B cell (primary cell): ENCODE data around the gene DAZAP1. TPM values are rescaled to one million over a fixed set of nuclear protein-coding genes. Genes with fewer than 3 reads are reported as not detected.

Source experiments
- ATAC-seq: fragments of 200-7000 bp; cut with Tn5 transposase; one replicate; pipeline ENCODE4 v1.10.0; 2021; ENCODE audit warnings: low read depth, mild to moderate bottlenecking, moderate number of reproducible peaks, moderate library complexity
- CTCF ChIA-PET: fragments of 350-600 bp; sonication (Branson Sonifier 250); formaldehyde crosslinking; loops from one replicate; lab custom pipeline; 2021; ENCODE audit warnings: antibody characterized with exemption, inconsistent platforms; lab: Charles Lee
- POLR2A ChIA-PET: fragments of 350-600 bp; sonication (Branson Sonifier 250); formaldehyde crosslinking; loops from one replicate; lab custom pipeline; 2021; ENCODE audit warnings: antibody characterized with exemption; lab: Charles Lee
- DNase-seq: peaks from one replicate; pipeline ENCODE4 v3.0.0; 2013
- H2AFZ ChIP-seq: 2 replicates; pipeline ENCODE4 v1.6.1; 2012; ENCODE audit warnings: mild to moderate bottlenecking, low read depth, low read length; ENCODE audit not compliant: insufficient read depth, poor library complexity, severe bottlenecking
- H3K27ac ChIP-seq, 2 donors: 1 replicate in 1 of 2; 2 replicates in 1 of 2; pipeline ENCODE4 v1.5.1; 2012 to 2013; ENCODE audit warnings: low read length in 2 of 2, mild to moderate bottlenecking in 2 of 2, moderate library complexity in 1 of 2
- H3K27me3 ChIP-seq, 4 experiments: fragments of 200-600 bp in 1 of 4; sonication (generic) in 1 of 4; replicated peaks in 1 of 4; 1 replicate in 2 of 4; 2 replicates in 2 of 4; pipeline versions ENCODE4 v1.6.1 to v1.7.0; 2013 to 2016; ENCODE audit warnings: low read length in 3 of 4, mild to moderate bottlenecking in 2 of 4, mixed read lengths in 1 of 4, moderate library complexity in 1 of 4; ENCODE audit not compliant: insufficient read depth in 4 of 4, control insufficient read depth in 3 of 4; ENCODE audit errors: control extremely low read depth in 1 of 4
- H3K36me3 ChIP-seq, 2 experiments: replicated peaks in 1 of 2; 1 replicate in 1 of 2; 2 replicates in 1 of 2; pipeline versions ENCODE4 v1.6.1 to v1.7.1; 2013; ENCODE audit warnings: low read length in 1 of 2; ENCODE audit not compliant: insufficient read depth in 2 of 2, control insufficient read depth in 1 of 2; ENCODE audit errors: control extremely low read depth in 1 of 2, extremely low read depth in 1 of 2
- H3K4me1 ChIP-seq, 2 donors: fragments of 200-600 bp in 1 of 2; sonication (generic) in 1 of 2; 1 replicate in 1 of 2; 2 replicates in 1 of 2; pipeline versions ENCODE4 v1.5.1 to v1.6.1; 2013 to 2017; ENCODE audit warnings: low read length in 2 of 2; ENCODE audit not compliant: control insufficient read depth in 2 of 2, insufficient read depth in 2 of 2
- H3K4me2 ChIP-seq: replicated peaks from 2 replicates; pipeline ENCODE3; 2012; ENCODE audit warnings: mild to moderate bottlenecking, low read depth, low read length; ENCODE audit not compliant: poor library complexity, severe bottlenecking
- H3K4me3 ChIP-seq, 5 experiments: fragments of 200-600 bp in 1 of 5; sonication (generic) in 1 of 5; 1 replicate in 3 of 5; 2 replicates in 2 of 5; pipeline versions ENCODE4 v1.5.1 to v1.7.0; 2011 to 2016; ENCODE audit warnings: low read length in 4 of 5, mild to moderate bottlenecking in 4 of 5, low read depth in 2 of 5, control low read depth in 1 of 5, moderate library complexity in 1 of 5; ENCODE audit not compliant: insufficient read depth in 1 of 5; ENCODE audit errors: control extremely low read depth in 1 of 5, extremely low read depth in 1 of 5
- H3K79me2 ChIP-seq: fragments of 200-600 bp; sonication (generic); one replicate; pipeline ENCODE4 v1.6.0; 2016; ENCODE audit warnings: low read length; ENCODE audit not compliant: control insufficient read depth, insufficient read depth
- H3K9ac ChIP-seq: fragments of 200-600 bp; sonication (generic); 2 replicates; pipeline ENCODE4 v1.6.1; 2017; ENCODE audit warnings: mild to moderate bottlenecking, low read length, moderate library complexity
- H3K9me3 ChIP-seq, 3 donors: one replicate each; pipeline versions ENCODE4 v1.6.1 to v1.7.1; 2013; ENCODE audit warnings: low read length in 2 of 3; ENCODE audit not compliant: control insufficient read depth in 2 of 3, insufficient read depth in 1 of 3; ENCODE audit errors: control extremely low read depth in 1 of 3
- H4K20me1 ChIP-seq: 2 replicates; pipeline ENCODE4 v1.6.0; 2012; ENCODE audit warnings: mild to moderate bottlenecking, low read length; ENCODE audit not compliant: insufficient read depth, control insufficient read depth, poor library complexity, severe bottlenecking
- H3K27ac Mint-ChIP-seq: one replicate; pipeline ENCODE4 v1.8.0; 2021; ENCODE audit warnings: mixed read lengths
- H3K27me3 Mint-ChIP-seq: one replicate; pipeline ENCODE4 v1.8.0; 2021; ENCODE audit warnings: mixed read lengths
- H3K4me1 Mint-ChIP-seq: one replicate; pipeline ENCODE4 v1.8.0; 2021; ENCODE audit warnings: mixed read lengths
- H3K4me3 Mint-ChIP-seq: one replicate; pipeline ENCODE4 v1.8.0; 2021; ENCODE audit warnings: mixed read lengths
- H3K9me3 Mint-ChIP-seq: one replicate; pipeline ENCODE4 v1.8.0; 2022; ENCODE audit warnings: mixed read lengths; ENCODE audit not compliant: insufficient read depth
- CTCF ChIP-seq: fragments of 200-600 bp; IDR thresholded peaks from one replicate; pipeline ENCODE4 v1.8.0; 2022; ENCODE audit warnings: antibody characterized with exemption, mild to moderate bottlenecking
- EZH2 ChIP-seq: IDR thresholded peaks from 2 replicates; pipeline ENCODE4 v1.6.1; 2012; ENCODE audit warnings: borderline replicate concordance, low read depth, mild to moderate bottlenecking, moderate library complexity, low read length; ENCODE audit not compliant: insufficient read depth, poor library complexity, severe bottlenecking
- WGBS: methylation state at CpG from one replicate; pipeline ENCODE4 v1.1.5; 2013; ENCODE audit warnings: missing lambda C conversion rate; ENCODE audit not compliant: insufficient coverage; 5-methylcytosine and 5-hydroxymethylcytosine counted together
- intact Hi-C: fragments of 100-400 bp; cut with micrococcal nuclease; formaldehyde crosslinking; loops from one replicate; pipeline ENCODE4 v1.10.0; 2022
- polyA plus RNA-seq: library from polyadenylated mRNA; depleted of rRNA; stranded (reverse); fragments of >200 nt; gene quantifications from 2 replicates; pipeline ENCODE4 v1.2.3, GENCODE V29; 2012
- total RNA-seq, 2 donors: library from RNA; stranded (reverse); fragments of 120-200 nt in 1 of 2; gene quantifications; 1 replicate in 1 of 2; 2 replicates in 1 of 2; pipeline versions ENCODE4 v1.2.3 to v1.2.4, GENCODE V29; 2013 to 2022

The DAZAP1 gene
- total and polyA plus RNA-seq, 2 donors (not counting 1 experiment from before 2014, with no cell fraction given), result 54.8 to 125 TPM

- Histone ChIP-seq H3K4me3 (peak overlapping the region; percentile 17 to 93 (median 76)), H2AFZ (peak overlapping the region; percentile 83), H3K27ac (peak overlapping the region; percentile 44 to 85), H3K27me3 (no peaks in the 10 kb centered on the region), H3K9me3 (no peaks in the 10 kb centered on the region), H3K9ac (peak overlapping the region; percentile 87), H3K4me2 (peak overlapping the region; percentile 79), H4K20me1 (peaks cover 5% of the 10 kb centered on the region), H3K36me3 (peaks cover 0 to 18% of the 10 kb centered on the region in 2 experiments), H3K79me2 (peaks cover 5% of the 10 kb centered on the region), H3K4me1 (peaks cover 11 to 15% of the 10 kb centered on the region in 2 donors)
- H3K27me3 Mint-ChIP-seq, result peaks cover 3% of the 10 kb centered on the region
- peak overlapping the region; percentile 22 for H3K27ac Mint-ChIP-seq
- peaks cover 17% of the 10 kb centered on the region for H3K4me1 Mint-ChIP-seq
- no peak for ATAC-seq
- ChIA-PET CTCF (interaction anchor here (1.7 kb wide), 1 partner anchor 140 kb away, joined by 5 read pairs; no protein-coding TSS in a partner anchor), POLR2A (interaction anchor here (0.7 to 0.9 kb wide), 2 partner anchors 14 to 112 kb away, joined by 3 read pairs; no protein-coding TSS in a partner anchor)
- TF ChIP-seq CTCF (no peak), EZH2 (no peak)
- DNase-seq, result peak; percentile 49
- H3K4me3 Mint-ChIP-seq, result peak overlapping the region; percentile 90
- H3K9me3 Mint-ChIP-seq, result no peaks in the 10 kb centered on the region
- intact Hi-C loops, result no loop called here
- 10% methylated on average over 11 of the region's 17 CpGs for WGBS
Measured at GRCh38 chr19:1384478-1385110, 22.8 kb upstream of the DAZAP1 start.

- Histone ChIP-seq H2AFZ (no peak overlapping the region), H3K79me2 (peaks cover 5% of the 10 kb centered on the region), H3K4me3 (no peak overlapping the region), H3K27ac (no peak overlapping the region), H3K4me1 (peaks cover 11 to 15% of the 10 kb centered on the region in 2 donors), H3K27me3 (no peaks in the 10 kb centered on the region), H3K9me3 (no peaks in the 10 kb centered on the region), H3K9ac (no peak overlapping the region), H3K4me2 (no peak overlapping the region), H3K36me3 (peaks cover 0 to 24% of the 10 kb centered on the region in 2 experiments), H4K20me1 (peaks cover 5% of the 10 kb centered on the region)
- Mint-ChIP-seq H3K27ac (no peak overlapping the region), H3K27me3 (peaks cover 3% of the 10 kb centered on the region), H3K9me3 (no peaks in the 10 kb centered on the region), H3K4me1 (peaks cover 17% of the 10 kb centered on the region), H3K4me3 (no peak overlapping the region)
- no peak for DNase-seq
- TF ChIP-seq CTCF (no peak), EZH2 (no peak)
- intact Hi-C loops, result no loop called here
- WGBS, result 96% methylated on average over 3 of the region's 3 CpGs
- ChIA-PET CTCF (interaction anchor here (0.6 to 1.7 kb wide), 2 partner anchors 17 to 142 kb away, joined by 3 to 5 read pairs; no protein-coding TSS in a partner anchor), POLR2A (interaction anchor here (0.6 kb wide), 1 partner anchor 43 kb away, joined by 3 read pairs; no protein-coding TSS in a partner anchor)
- ATAC-seq, result no peak
Measured at GRCh38 chr19:1385816-1386215, 21.6 kb upstream of the DAZAP1 start.
